G401 (cell line): ENCODE data around the gene SLC1A5. TPM values are rescaled to one million over a fixed set of nuclear protein-coding genes. Genes with fewer than 3 reads are reported as not detected.
"Not testable (repeated sequence)": the region's sequence is repeated elsewhere in the genome, so short reads cannot be mapped to it uniquely, and the experiment has no call there.

Source experiments
- DNase-seq: peaks from one replicate; pipeline ENCODE4 v3.0.0-alpha.2; 2015; ENCODE audit warnings: low spot score
- in situ Hi-C: cut with HindIII; loops from 2 replicates; pipeline ENCODE4 v1.10.0; 2016; ENCODE audit warnings: low sequenced_read_pairs, mixed read lengths
- total RNA-seq: library from RNA; depleted of rRNA; stranded (reverse); fragments of >200 nt; shearing (Covaris generic); gene quantifications from 2 replicates; pipeline ENCODE4 v1.2.3, GENCODE V29; 2014; rRNA removed

Gene SLC1A5
- total RNA-seq: 153 and 159 TPM in 2 replicates

DNA sequence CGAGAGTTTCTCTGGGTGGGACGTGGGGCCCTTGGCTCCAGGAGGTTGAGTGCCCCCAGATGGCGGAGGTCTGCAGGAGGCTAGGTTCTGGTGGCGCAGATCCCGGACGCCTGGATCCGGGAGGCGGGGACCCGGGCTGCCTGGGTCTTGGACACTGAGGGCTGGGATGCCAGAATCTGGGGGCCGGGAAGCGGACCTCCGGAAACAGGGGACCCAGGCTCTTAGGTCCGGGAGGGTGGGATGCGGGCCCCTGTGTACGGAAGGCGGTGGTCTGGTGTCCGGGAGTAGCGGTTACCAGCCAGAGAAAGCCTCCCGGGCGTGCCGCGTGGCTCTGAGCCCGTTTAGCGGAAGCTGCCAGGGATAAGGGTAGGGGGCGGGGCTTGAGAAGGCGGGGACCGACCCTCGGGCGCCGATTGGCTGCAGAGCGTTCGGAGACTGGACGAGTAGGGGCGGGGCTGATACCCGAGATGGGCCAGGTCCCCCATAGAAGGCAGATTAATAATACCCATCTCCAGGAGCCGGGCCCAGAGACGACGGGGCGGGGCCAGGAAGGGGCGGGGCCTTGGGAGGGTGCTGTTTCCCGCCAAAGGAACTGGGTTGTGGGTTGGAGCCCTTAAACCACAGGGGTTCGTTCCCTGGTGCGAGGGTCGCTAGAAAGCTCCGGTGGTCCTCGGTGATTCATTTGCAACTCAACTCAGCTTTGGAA, at the start of gene SLC1A5:
Gene SLC1A5, minus strand, starts transcription at position 333 of the 706 bp plus-strand sequence. CDS start 629 bp downstream, outside the sequence.
- in situ Hi-C loops: no loop called here
- peak; percentile 70 for DNase-seq

GRCh38 chr19:46838160-46838559, 49.8 kb upstream of the SLC1A5 start:
- in situ Hi-C loops: no loop called here
- no peak for DNase-seq

- no peak for DNase-seq
- in situ Hi-C loops: no loop called here
These were observed 46.6 kb upstream of the SLC1A5 start for GRCh38 chr19:46834984-46835383.

DNA sequence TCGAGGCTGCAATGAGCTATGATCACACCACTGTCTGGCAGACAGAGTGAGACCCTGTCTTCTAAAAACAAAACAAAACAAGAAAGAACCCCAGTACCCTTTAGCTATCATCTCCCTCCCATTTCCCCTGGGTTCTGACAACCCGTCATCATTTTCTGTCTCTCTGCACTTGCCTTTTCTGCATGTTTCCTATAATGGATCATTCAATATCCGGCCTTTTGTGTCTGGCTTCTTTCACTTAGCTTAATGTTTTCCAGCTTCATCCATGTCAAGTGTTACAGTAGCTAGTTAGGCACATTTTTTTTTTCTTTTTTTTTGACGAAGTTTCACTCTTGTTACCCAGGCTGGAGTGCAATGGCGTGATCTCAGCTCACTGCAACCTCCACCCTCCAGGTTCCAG, 45.7 kb upstream of the SLC1A5 start:
- no peak for DNase-seq
- in situ Hi-C loops: no loop called here

DNA sequence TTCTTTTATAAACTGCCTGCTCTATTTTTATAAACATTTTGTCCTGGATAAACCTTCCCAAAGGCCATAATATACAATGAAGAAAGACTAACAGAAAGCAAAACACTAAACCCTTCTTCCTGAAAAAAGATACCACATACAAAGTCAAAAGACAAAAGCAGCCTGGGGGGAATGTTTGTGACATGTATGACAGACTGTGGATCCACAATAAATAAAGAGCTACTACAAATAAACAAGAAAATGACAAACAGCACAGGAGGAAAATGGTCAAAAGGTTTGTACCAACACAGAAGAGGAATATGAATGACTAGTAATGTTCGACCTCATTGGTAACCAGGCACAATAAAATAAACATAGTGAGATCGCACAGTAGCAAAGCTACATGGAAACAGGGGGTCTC, 42.5 kb upstream of the SLC1A5 start:
- in situ Hi-C loops: no loop called here
- DNase-seq: no peak

DNA sequence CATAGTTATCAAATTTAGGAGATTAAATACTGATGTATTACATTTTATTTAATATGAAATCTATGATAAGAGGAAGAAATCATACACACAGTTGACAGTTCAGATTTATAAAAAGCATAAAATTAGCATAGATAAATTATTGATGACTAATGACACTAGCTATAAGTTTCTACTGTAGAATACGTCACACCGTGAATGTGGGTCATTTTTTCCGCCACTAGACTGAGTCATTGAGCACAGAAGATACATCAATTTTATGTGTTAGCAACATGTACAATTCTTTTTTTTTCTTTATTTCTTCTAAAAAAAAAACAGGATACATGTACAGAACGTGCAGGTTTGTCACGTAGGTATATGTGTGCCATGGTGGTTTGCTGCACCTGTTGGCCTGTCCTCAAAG, 40.1 kb upstream of the SLC1A5 start:
- no peak for DNase-seq
- in situ Hi-C loops: no loop called here

- in situ Hi-C loops: no loop called here
- DNase-seq: no peak
These were observed 37.3 kb upstream of the SLC1A5 start for GRCh38 chr19:46825731-46826055.

- DNase-seq: no peak
- in situ Hi-C loops: no loop called here
These were observed 36.7 kb upstream of the SLC1A5 start for GRCh38 chr19:46824890-46825730.

DNA sequence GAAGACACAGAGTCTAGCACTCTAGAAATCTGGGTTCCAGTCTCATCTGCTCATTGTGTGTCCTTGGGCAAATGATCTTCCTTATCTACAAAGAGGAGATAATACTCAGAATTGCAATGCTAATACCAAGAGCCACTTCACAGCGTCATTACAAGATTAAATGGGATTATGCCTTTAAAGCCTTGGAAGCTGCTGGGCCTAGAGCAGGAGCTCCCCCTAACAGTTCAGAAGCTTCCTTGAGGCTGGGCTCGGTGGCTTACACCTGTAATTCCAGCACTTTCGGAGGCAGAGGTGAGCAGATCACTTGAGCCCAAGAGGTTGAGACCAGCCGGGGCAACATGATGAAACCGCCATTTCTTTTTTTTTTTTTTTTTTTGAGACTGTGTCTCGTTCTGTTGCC, 34.7 kb upstream of the SLC1A5 start:
- in situ Hi-C loops: no loop called here
- no peak for DNase-seq

GRCh38 chr19:46822410-46822787, 34.0 kb upstream of the SLC1A5 start:
- in situ Hi-C loops, DNase-seq: not testable (repeated sequence)

DNA sequence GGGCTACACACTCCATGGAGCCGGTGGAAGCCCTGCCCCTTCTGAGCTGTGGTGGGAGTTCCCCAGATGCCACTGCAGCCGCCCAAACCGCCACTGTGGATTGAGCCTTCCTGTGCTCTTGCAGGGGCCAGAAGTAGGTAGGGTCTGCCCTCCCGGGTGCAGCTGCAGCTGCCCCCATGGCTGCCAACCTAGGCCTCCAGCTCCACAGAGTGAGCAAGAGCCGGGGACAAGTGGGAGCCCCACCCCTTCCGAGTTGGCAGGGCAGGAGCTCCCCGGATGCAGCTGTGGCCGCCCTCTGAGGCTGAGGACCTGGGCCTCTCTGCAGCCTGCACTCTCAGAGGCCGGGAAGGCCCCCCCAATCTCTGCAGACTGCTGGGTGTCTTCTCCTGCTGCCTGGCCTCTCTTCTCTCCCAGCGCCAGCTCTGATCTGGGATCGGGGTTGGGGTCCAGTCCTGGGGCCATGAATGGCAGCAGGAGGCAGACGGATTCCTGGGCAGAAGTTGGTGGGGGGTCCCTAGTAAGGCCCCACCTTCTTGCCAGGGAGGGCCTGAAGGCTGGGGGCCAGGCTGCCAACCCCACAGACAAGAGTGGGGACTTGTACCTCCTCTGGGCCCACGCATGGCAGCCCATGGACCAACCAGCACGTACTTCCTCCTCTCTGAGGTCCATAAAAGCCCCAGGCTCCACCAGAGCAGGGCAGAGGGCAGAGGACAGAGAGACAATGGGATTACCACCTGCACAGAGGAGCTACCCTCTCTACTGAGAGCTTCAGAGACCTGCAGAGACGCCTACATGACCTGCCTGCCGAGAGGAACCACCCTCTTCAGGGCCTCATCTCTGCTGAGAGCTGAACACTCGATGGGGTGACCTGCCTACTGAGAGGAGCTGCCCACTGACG, 33.4 kb upstream of the SLC1A5 start:
- no peak for DNase-seq

DNA sequence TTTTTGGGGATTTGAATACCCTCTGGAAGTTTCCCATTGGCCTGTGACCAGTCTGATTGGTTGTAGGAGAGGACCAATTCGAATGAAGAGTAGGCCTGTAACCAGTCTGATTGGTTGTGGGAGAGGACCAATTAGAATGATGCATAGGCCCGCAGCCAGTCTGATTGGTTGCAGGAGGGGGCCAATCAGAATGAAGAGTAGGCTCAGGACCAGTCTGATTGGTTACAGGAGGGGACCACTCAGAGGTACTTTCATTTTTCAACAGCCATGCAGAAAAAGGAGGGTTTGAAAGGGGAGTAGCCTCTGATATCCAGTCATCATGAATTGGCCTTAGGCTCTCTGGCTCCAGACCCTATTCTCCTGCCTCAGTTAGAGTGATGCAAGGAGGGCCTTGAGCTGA, 30.4 kb upstream of the SLC1A5 start:
- DNase-seq: no peak
- in situ Hi-C loops: no loop called here

More for the DNA sequence above, 33.4 kb upstream of the SLC1A5 start:
- in situ Hi-C loops: no loop called here

- in situ Hi-C loops: no loop called here
- DNase-seq: no peak
These were observed 27.6 kb upstream of the SLC1A5 start for GRCh38 chr19:46815833-46816627.

DNA sequence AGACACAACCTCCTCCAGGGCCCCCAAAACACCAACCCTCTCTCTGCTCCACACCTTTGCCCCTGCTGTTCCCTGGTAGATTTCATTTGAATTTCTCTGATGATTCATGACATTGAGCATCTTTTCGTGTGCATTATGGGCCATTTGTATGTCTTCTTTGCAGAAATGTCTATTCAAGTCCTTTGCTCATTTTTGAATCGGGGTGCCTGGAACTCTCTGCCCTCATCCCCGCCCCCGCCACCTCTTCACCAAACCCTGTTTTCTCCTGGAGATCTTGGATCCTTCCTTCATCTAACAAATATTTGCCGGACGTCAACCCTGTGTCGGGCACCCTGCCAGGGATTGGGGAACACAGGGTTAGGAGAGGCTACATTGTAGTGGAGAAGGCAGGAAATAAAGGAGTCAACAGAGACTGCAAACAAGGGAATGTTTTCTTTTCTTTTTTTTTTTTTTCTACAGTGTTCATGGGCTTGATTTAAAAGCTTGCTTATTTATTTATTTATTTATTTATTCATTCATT, 25.5 kb upstream of the SLC1A5 start:
- DNase-seq: no peak
- in situ Hi-C loops: no loop called here

DNA sequence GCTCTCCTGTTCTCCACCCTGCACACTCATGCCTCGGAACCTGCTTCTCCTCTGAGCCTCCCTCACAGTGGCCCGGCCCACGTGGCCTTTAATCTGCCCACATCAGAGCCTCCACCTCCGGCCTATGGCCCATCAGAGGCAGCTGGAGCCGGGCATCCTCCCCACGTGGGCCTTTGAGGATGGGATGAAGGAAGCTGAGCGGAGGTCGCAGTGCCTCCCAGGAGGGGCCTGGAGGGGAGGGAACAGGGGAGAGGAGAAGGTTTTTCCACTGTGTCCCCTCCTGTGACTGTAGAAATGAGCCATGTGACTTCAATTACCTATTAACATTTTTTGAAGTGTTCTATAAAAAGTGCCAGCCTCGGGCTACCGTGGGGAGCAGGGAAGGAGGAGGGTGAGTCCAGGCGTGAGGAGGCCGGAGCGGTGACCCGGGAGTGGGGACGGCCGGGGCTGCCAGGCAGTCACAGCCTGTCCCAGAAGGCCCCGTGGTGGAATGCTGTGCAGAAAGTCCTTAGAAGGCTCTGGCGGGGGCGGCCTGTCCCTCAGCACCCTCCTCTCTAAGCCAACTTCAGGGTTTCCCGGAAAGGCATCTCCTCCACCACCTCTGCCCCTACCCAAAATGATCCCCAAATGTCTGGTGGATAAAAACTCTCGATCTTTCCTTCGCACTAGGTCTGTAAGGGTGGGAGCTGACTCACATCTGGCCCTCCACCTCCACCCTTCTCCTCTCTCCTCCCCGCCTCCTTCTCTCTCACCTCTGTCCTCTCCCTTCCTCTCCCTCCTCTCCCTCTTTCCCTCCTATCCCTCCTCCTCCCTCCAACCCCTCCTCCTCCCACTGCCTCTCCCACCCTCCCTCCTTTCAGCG, 24.8 kb upstream of the SLC1A5 start:
- DNase-seq: no peak
- in situ Hi-C loops: no loop called here

GRCh38 chr19:46809534-46810272, 21.3 kb upstream of the SLC1A5 start:
- in situ Hi-C loops: no loop called here
- DNase-seq: no peak

- in situ Hi-C loops: no loop called here
- no peak for DNase-seq
These were observed 18.3 kb upstream of the SLC1A5 start for GRCh38 chr19:46806656-46807055.
